ENCODE data around the gene EXOC6B. TPM values are rescaled to one million over a fixed set of nuclear protein-coding genes. Genes with fewer than 3 reads are reported as not detected.
A peak's percentile ranks its signal among the peaks of the same experiment; 100 is the strongest.

EXOC6B gene
- total RNA-seq, 6 experiments from 2014 or later = 7.8 to 15.1 (median 9.1) TPM

DNA sequence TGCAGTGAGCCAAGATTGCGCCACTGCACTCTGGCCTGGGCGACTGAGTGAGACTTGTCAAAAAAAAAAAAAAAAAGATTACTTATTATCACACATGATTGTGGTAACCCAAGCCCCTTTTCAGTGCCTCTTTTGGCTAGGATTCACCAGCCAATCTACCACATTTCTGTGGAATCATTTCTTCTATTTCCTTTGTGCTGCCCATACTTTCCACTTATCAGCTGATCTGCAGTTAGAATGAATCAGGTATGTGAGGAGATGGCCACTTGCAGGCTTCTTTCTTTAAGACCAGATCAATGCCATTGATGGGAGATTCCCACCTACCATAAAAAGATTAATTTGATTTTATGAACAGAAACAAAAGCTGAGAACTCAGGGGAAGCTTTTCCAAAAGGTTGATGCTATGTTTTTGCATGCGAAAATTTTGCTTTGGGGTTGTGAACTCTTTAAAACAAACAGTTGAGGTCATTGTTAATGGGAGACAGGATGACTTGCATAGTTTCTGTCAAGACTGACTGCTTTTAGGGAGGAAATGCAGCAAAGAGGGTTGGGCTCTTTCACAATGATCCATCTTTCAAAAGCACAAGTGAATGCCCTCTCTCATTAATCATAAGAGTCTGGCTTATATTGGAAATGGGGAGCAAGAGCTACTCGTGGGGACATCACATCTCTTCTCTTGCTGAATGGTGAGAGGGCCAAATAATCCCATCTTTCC, 611.2 kb downstream of the EXOC6B start:
- intact Hi-C loops (cut with DNase I) = no loop called here
- Histone ChIP-seq H3K4me1 (no peaks in the 10 kb centered on the region), H3K27me3 (no peaks in the 10 kb centered on the region), H3K9me3 (no peaks in the 10 kb centered on the region), H3K36me3 (no peaks in the 10 kb centered on the region), H3K4me3 (no peak overlapping the region), H3K27ac (no peak overlapping the region)
- TF ChIP-seq POLR2A (IDR thresholded peaks at IDR 0.05) = no peak
- TF ChIP-seq, protein P1, sequence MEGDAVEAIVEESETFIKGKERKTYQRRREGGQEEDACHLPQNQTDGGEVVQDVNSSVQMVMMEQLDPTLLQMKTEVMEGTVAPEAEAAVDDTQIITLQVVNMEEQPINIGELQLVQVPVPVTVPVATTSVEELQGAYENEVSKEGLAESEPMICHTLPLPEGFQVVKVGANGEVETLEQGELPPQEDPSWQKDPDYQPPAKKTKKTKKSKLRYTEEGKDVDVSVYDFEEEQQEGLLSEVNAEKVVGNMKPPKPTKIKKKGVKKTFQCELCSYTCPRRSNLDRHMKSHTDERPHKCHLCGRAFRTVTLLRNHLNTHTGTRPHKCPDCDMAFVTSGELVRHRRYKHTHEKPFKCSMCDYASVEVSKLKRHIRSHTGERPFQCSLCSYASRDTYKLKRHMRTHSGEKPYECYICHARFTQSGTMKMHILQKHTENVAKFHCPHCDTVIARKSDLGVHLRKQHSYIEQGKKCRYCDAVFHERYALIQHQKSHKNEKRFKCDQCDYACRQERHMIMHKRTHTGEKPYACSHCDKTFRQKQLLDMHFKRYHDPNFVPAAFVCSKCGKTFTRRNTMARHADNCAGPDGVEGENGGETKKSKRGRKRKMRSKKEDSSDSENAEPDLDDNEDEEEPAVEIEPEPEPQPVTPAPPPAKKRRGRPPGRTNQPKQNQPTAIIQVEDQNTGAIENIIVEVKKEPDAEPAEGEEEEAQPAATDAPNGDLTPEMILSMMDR (IDR thresholded peaks at IDR 0.05) = no peak
- ATAC-seq (peak in 1 of 4 donors; percentile 69), DNase-seq (no peak)
- 65% methylated on average over 4 of the region's 4 CpGs for WGBS (ENCODE audit: insufficient coverage, low coverage, low lambda C conversion rate, missing lambda C conversion rate)

DNA sequence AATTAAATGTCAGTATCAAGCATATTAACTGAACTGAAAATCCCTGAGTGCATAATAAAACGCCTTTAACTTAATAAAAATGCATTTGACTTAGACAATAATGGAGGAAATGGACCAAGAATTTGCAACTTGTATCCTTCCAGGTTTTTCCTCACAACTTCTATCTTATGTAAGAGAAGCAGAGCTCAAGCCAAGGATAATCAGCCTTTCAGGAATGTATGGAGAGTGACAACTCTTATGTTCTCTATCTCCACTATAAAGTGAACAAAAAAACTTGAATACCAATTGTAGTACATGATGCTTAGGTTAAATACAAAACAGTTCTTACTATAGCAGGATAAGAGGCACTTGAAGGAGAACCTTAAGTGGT, 613.4 kb downstream of the EXOC6B start:
- H3K9me3 ChIP-seq = no peaks in the 10 kb centered on the region
- DNase-seq (no peak), ATAC-seq (no peak)
- no peak overlapping the region for H3K27ac ChIP-seq
- no peaks in the 10 kb centered on the region for H3K4me1 ChIP-seq
- no peaks in the 10 kb centered on the region for H3K27me3 ChIP-seq
- no peak overlapping the region for H3K4me3 ChIP-seq
- no peaks in the 10 kb centered on the region for H3K36me3 ChIP-seq
- 78% methylated on average over 1 of the region's 1 CpG for WGBS (ENCODE audit: insufficient coverage, low coverage, low lambda C conversion rate, missing lambda C conversion rate)
- TF ChIP-seq, protein P1 (IDR thresholded peaks at IDR 0.05) = no peak
- no peak for TF ChIP-seq POLR2A (IDR thresholded peaks at IDR 0.05)
- intact Hi-C loops (cut with DNase I) = no loop called here

DNA sequence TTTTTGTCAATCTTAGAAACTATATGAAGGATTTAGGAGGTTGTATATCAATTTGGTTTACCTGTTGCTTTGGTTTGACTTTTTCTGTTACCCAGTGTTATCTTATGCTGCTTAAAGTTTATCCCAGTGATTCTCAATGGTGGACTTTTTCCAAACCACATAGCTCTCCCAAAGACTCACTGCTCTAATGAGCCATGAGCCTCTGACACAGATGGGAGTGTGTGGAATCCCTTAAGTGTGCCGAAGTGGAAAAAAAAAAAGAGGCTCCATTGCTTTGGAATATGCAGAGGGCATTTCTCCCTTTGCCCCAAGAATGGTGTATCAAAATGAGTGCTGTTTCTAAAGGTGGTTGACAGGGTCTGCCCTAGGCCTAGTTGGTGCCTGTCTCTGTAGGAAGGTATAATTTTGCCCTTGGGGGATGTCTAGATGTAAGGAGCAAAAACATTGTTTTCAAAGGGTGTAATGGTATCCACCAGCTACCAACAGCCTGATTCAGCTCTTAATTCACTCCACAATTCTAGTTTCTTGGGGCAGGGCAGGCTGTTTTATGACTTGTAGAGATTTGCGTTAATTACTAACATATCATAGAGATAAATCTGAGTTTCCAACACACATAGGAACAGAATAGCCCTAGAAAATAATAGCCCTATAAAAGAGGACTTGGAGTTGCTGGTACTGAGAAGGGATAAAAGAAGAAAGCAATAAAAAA, 613.9 kb downstream of the EXOC6B start:
- 80% methylated on average over 2 of the region's 2 CpGs for WGBS (ENCODE audit: insufficient coverage, low coverage, low lambda C conversion rate, missing lambda C conversion rate)
- no peak for DNase-seq
- Histone ChIP-seq H3K27ac (no peak overlapping the region), H3K4me1 (no peaks in the 10 kb centered on the region), H3K9me3 (no peaks in the 10 kb centered on the region), H3K4me3 (no peak overlapping the region), H3K27me3 (no peaks in the 10 kb centered on the region), H3K36me3 (no peaks in the 10 kb centered on the region)
- no peak for ATAC-seq
- intact Hi-C loops (cut with DNase I) = no loop called here
- TF ChIP-seq POLR2A (IDR thresholded peaks at IDR 0.05) = no peak
- TF ChIP-seq, protein P1 (IDR thresholded peaks at IDR 0.05) = no peak

DNA sequence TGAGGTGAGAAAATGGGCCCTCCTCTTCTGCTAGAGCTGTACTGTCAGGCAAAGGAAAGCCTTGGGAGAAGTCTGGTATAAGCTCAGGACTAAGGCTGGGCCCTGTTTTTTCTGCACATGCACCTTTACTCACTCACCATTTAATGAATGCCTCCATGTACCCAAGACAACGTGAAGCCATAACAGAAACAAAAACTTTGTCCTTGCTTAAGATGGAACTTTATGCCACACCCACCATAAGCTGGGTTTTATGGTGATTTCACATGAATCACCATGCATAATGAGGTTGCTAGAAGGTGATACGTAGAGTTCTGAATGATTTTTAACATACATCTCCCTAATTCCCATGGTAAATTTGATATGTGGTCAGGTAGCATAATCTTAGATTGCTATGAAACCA, 614.5 kb downstream of the EXOC6B start:
- H3K36me3 ChIP-seq = no peaks in the 10 kb centered on the region
- no peaks in the 10 kb centered on the region for H3K4me1 ChIP-seq
- no peaks in the 10 kb centered on the region for H3K27me3 ChIP-seq
- no peaks in the 10 kb centered on the region for H3K9me3 ChIP-seq
- ATAC-seq (no peak), DNase-seq (no peak)
- no peak overlapping the region for H3K4me3 ChIP-seq
- H3K27ac ChIP-seq = no peak overlapping the region
- 97% methylated on average over 2 of the region's 2 CpGs for WGBS (ENCODE audit: insufficient coverage, low coverage, low lambda C conversion rate, missing lambda C conversion rate)
- intact Hi-C loops (cut with DNase I) = no loop called here
- no peak for TF ChIP-seq POLR2A (IDR thresholded peaks at IDR 0.05)
- TF ChIP-seq, protein P1 (IDR thresholded peaks at IDR 0.05) = no peak
